Brain pericyte (primary cell): ENCODE measurements around the gene PTGFRN.

Experiments used
- DNase-seq: peaks from one replicate; pipeline ENCODE4 v3.0.0-alpha.2; 2012; ENCODE audit warnings: low read depth, low spot score

The PTGFRN gene

GRCh38 chr1:116999596-116999995, 89.9 kb downstream of the PTGFRN start:
- DNase-seq = no peak

- DNase-seq = no peak
Measured at GRCh38 chr1:117000142-117000541, 90.4 kb downstream of the PTGFRN start.

GRCh38 chr1:117001254-117001927, 91.7 kb downstream of the PTGFRN start, which contains the start of gene CD101:
TSS of gene CD101 (plus strand) at chr1:117001760. CDS start at chr1:117001818, 58 bp downstream.
- DNase-seq = no peak

GRCh38 chr1:117003223-117003875, 93.6 kb downstream of the PTGFRN start:
- DNase-seq = no peak

- no peak for DNase-seq
Measured at GRCh38 chr1:117007719-117008013, 98.0 kb downstream of the PTGFRN start.

GRCh38 chr1:117008656-117009055, 98.9 kb downstream of the PTGFRN start:
- no peak for DNase-seq

- no peak for DNase-seq
Measured at GRCh38 chr1:117009132-117009531, 99.4 kb downstream of the PTGFRN start.

- DNase-seq = no peak
Measured at GRCh38 chr1:117010310-117010969, 100.7 kb downstream of the PTGFRN start.

- DNase-seq = no peak
Measured at GRCh38 chr1:117011334-117011733, 101.6 kb downstream of the PTGFRN start.

GRCh38 chr1:117013309-117013858, 103.7 kb downstream of the PTGFRN start:
- no peak for DNase-seq

- DNase-seq = no peak
Measured at GRCh38 chr1:117014209-117014608, 104.5 kb downstream of the PTGFRN start.

GRCh38 chr1:117015724-117016123, 106.0 kb downstream of the PTGFRN start:
- no peak for DNase-seq

GRCh38 chr1:117017062-117017461, 107.3 kb downstream of the PTGFRN start:
- DNase-seq = no peak

- DNase-seq = no peak
Measured at GRCh38 chr1:117017648-117018047, 107.9 kb downstream of the PTGFRN start.

- DNase-seq = no peak
Measured at GRCh38 chr1:117020526-117021156, 110.9 kb downstream of the PTGFRN start.

- no peak for DNase-seq
Measured at GRCh38 chr1:117022114-117022513, 112.4 kb downstream of the PTGFRN start.

- DNase-seq = no peak
Measured at GRCh38 chr1:117025568-117025967, 115.9 kb downstream of the PTGFRN start.

- no peak for DNase-seq
Measured at GRCh38 chr1:117026361-117026760, 116.6 kb downstream of the PTGFRN start.

GRCh38 chr1:117029685-117030084, 120.0 kb downstream of the PTGFRN start:
- no peak for DNase-seq

GRCh38 chr1:117030271-117030877, 120.7 kb downstream of the PTGFRN start:
- DNase-seq = no peak

GRCh38 chr1:117032266-117032665, 122.5 kb downstream of the PTGFRN start:
- DNase-seq = no peak
